Fibroblast of lung (primary cell): ENCODE data around the gene GRM8.

Source experiments
- CTCF ChIP-seq, 2 donors: IDR thresholded peaks in 1 of 2; conservative IDR thresholded peaks in 1 of 2; 1 replicate in 1 of 2; 2 replicates in 1 of 2; pipeline ENCODE4 v1.5.1; 2011 to 2012; ENCODE audit warnings: low read length in 2 of 2, control low read depth in 1 of 2, inconsistent platforms in 1 of 2, low read depth in 1 of 2, mild to moderate bottlenecking in 1 of 2
- EZH2 ChIP-seq: IDR thresholded peaks from 2 replicates; pipeline ENCODE4 v1.5.1; 2012; ENCODE audit warnings: low read length, control low read depth, mild to moderate bottlenecking; ENCODE audit errors: missing control alignments

- TF ChIP-seq CTCF (conservative IDR thresholded peaks at IDR 0.05 in 1 of 2, IDR thresholded peaks at IDR 0.05 in 1 of 2; ENCODE audit: low read depth in 1 of 2, low read length in 2 of 2) (no peak), EZH2 (no peak)
Measured at GRCh38 chr7:126698446-126698845, 554.3 kb downstream of the GRM8 start.
